ENCODE data around the gene GUCD1.

- TF ChIP-seq POLR2AphosphoS5 (IDR thresholded peaks at IDR 0.05; ENCODE audit: low read depth, low read length) (no peak), POLR2A (IDR thresholded peaks at IDR 0.05; ENCODE audit: low read depth, low read length) (no peak), TAF1 (IDR thresholded peaks at IDR 0.05; ENCODE audit: borderline replicate concordance, low read depth, low read length) (no peak)
Measured at GRCh38 chr22:24542641-24543040, 12.3 kb downstream of the GUCD1 start.
